Neuron (in vitro differentiated cells): ENCODE measurements around the gene MEF2D.

Source experiments
- H2AFZ ChIP-seq: one replicate; pipeline ENCODE4 v1.6.1; 2013; ENCODE audit warnings: low read depth, mild to moderate bottlenecking, inconsistent platforms, low read length, moderate library complexity
- H3K27me3 ChIP-seq: one replicate; pipeline ENCODE4 v1.6.1; 2013; ENCODE audit warnings: low read length; ENCODE audit not compliant: insufficient read depth
- H3K36me3 ChIP-seq: one replicate; pipeline ENCODE4 v1.6.1; 2013; ENCODE audit warnings: low read length; ENCODE audit not compliant: insufficient read depth
- H3K4me1 ChIP-seq: one replicate; pipeline ENCODE4 v1.6.1; 2013; ENCODE audit warnings: low read length; ENCODE audit not compliant: insufficient read depth
- H3K4me3 ChIP-seq: 2 replicates; pipeline ENCODE4 v1.5.1; 2013; ENCODE audit warnings: mild to moderate bottlenecking, low read length, moderate library complexity
- H3K9me3 ChIP-seq: one replicate; pipeline ENCODE4 v1.6.1; 2013; ENCODE audit warnings: low read length

The MEF2D gene

DNA sequence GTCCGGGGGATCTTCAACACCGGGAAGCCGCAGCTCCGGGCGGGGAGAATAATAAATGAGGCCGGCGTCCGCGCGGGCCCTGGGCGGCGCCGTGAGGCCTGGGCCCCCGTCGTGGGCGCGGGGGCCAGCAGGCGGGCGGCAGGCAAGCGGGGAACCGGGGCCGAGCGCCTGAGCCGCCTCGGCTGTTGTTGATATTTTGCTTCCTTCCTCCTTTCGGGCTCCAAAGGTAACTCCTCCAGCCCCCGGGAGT, at the start of gene MEF2D:
MEF2D (minus strand) TSS at position 233 of the 250 bp plus-strand sequence. CDS start 17,483 bp downstream, outside the sequence.
- Histone ChIP-seq H3K4me1 (peaks cover 37% of the 10 kb centered on the region), H3K27me3 (no peaks in the 10 kb centered on the region), H2AFZ (peak within 1 kb of the TSS; percentile 81), H3K36me3 (no peaks in the 10 kb centered on the region), H3K4me3 (peak within 1 kb of the TSS; percentile 68), H3K9me3 (no peaks in the 10 kb centered on the region)

GRCh38 chr1:156550346-156550745, 49.8 kb upstream of the MEF2D start:
- H3K36me3 ChIP-seq: peaks cover 76% of the 10 kb centered on the region
- H2AFZ ChIP-seq: no peak overlapping the region
- no peak overlapping the region for H3K4me3 ChIP-seq
- no peaks in the 10 kb centered on the region for H3K27me3 ChIP-seq
- H3K9me3 ChIP-seq: no peaks in the 10 kb centered on the region
- H3K4me1 ChIP-seq: no peaks in the 10 kb centered on the region

DNA sequence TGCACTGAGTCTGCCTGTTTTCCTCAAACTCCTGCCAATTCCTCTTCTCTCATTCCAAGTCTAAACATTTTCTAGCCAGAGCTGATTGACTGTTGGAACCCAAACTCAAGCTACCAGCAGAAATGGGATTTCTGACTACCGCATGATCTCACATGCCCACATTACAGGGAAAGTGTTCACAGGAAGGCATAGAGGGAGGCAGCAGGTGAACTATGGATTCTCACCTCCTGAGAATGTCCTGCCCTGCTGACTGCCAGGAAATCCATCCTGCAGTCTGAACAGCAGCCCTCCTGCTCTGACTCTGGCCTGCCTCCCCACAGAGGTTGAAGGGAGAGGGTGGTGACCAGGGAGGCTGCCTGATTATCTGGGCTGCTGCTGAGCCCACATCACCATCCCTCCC, 49.3 kb upstream of the MEF2D start:
- Histone ChIP-seq H3K36me3 (peaks cover 71% of the 10 kb centered on the region), H3K9me3 (no peaks in the 10 kb centered on the region), H2AFZ (no peak overlapping the region), H3K27me3 (no peaks in the 10 kb centered on the region), H3K4me3 (no peak overlapping the region), H3K4me1 (no peaks in the 10 kb centered on the region)

DNA sequence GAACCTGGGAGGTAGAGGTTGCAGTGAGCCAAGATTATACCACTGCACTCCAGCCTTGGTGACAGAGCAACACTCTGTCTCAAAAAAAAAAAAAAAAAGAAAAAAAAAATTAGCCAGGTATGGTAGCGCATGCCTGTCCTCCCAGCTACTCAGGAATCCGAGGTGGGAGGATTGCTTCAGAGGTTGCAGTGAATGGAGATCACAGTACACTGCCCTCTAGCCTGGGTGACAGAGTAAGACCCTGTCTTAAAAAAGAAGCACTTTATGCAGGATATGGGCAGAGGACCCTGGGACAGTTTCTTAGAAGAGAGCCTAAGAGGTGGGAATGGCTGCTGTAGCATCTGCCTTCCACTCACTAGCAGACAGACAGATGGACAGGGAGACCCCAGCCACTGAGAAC, 48.8 kb upstream of the MEF2D start:
- H3K36me3 ChIP-seq: peaks cover 67% of the 10 kb centered on the region
- H2AFZ ChIP-seq: no peak overlapping the region
- no peaks in the 10 kb centered on the region for H3K4me1 ChIP-seq
- no peaks in the 10 kb centered on the region for H3K9me3 ChIP-seq
- no peaks in the 10 kb centered on the region for H3K27me3 ChIP-seq
- no peak overlapping the region for H3K4me3 ChIP-seq

GRCh38 chr1:156547982-156548381, 47.4 kb upstream of the MEF2D start:
- no peaks in the 10 kb centered on the region for H3K4me1 ChIP-seq
- no peak overlapping the region for H2AFZ ChIP-seq
- no peaks in the 10 kb centered on the region for H3K27me3 ChIP-seq
- peaks cover 74% of the 10 kb centered on the region for H3K36me3 ChIP-seq
- H3K9me3 ChIP-seq: no peaks in the 10 kb centered on the region
- H3K4me3 ChIP-seq: no peak overlapping the region

- H3K9me3 ChIP-seq: no peaks in the 10 kb centered on the region
- H3K36me3 ChIP-seq: peaks cover 76% of the 10 kb centered on the region
- H3K4me1 ChIP-seq: no peaks in the 10 kb centered on the region
- no peak overlapping the region for H2AFZ ChIP-seq
- no peaks in the 10 kb centered on the region for H3K27me3 ChIP-seq
- no peak overlapping the region for H3K4me3 ChIP-seq
Measured at GRCh38 chr1:156547434-156547833, 46.9 kb upstream of the MEF2D start.

GRCh38 chr1:156546267-156546666, 45.7 kb upstream of the MEF2D start:
- Histone ChIP-seq H3K27me3 (no peaks in the 10 kb centered on the region), H3K36me3 (peaks cover 69% of the 10 kb centered on the region), H3K9me3 (no peaks in the 10 kb centered on the region), H3K4me1 (no peaks in the 10 kb centered on the region), H3K4me3 (no peak overlapping the region), H2AFZ (no peak overlapping the region)

- Histone ChIP-seq H3K9me3 (no peaks in the 10 kb centered on the region), H3K4me1 (no peaks in the 10 kb centered on the region), H3K27me3 (no peaks in the 10 kb centered on the region), H2AFZ (no peak overlapping the region), H3K4me3 (no peak overlapping the region), H3K36me3 (peaks cover 71% of the 10 kb centered on the region)
Measured at GRCh38 chr1:156544592-156545102, 44.1 kb upstream of the MEF2D start.

GRCh38 chr1:156543066-156543465, 42.5 kb upstream of the MEF2D start:
- peaks cover 73% of the 10 kb centered on the region for H3K36me3 ChIP-seq

DNA sequence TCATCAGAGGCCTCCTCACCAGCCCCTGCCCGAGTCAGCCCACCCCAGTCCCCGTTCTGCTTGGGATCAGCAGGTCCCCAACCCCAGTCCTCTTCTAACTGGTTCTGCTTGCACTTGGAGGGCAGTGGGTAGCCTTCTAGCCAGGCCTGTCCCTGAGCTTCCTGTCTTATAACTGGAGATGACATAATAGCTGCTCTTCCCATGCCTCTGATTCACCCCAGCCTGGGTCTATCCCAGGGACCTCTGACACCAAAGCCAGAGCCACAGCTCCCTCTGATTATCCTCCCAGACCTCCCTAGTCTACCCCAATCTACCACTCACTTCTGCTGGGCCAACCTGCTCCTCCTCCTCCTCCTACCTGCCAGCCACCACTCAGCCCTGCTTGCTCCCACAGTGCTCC, 40.4 kb upstream of the MEF2D start:
- no peak overlapping the region for H3K4me3 ChIP-seq
- peaks cover 66% of the 10 kb centered on the region for H3K36me3 ChIP-seq
- H3K27me3 ChIP-seq: no peaks in the 10 kb centered on the region
- no peak overlapping the region for H2AFZ ChIP-seq
- H3K9me3 ChIP-seq: no peaks in the 10 kb centered on the region
- H3K4me1 ChIP-seq: no peaks in the 10 kb centered on the region

More at GRCh38 chr1:156543066-156543465, 42.5 kb upstream of the MEF2D start:
- Histone ChIP-seq H3K4me3 (no peak overlapping the region), H2AFZ (no peak overlapping the region), H3K27me3 (no peaks in the 10 kb centered on the region), H3K4me1 (no peaks in the 10 kb centered on the region), H3K9me3 (no peaks in the 10 kb centered on the region)

GRCh38 chr1:156539818-156540355, 39.3 kb upstream of the MEF2D start:
- no peak overlapping the region for H3K4me3 ChIP-seq
- H3K27me3 ChIP-seq: no peaks in the 10 kb centered on the region
- no peaks in the 10 kb centered on the region for H3K4me1 ChIP-seq
- H2AFZ ChIP-seq: no peak overlapping the region
- peaks cover 72% of the 10 kb centered on the region for H3K36me3 ChIP-seq
- H3K9me3 ChIP-seq: no peaks in the 10 kb centered on the region

DNA sequence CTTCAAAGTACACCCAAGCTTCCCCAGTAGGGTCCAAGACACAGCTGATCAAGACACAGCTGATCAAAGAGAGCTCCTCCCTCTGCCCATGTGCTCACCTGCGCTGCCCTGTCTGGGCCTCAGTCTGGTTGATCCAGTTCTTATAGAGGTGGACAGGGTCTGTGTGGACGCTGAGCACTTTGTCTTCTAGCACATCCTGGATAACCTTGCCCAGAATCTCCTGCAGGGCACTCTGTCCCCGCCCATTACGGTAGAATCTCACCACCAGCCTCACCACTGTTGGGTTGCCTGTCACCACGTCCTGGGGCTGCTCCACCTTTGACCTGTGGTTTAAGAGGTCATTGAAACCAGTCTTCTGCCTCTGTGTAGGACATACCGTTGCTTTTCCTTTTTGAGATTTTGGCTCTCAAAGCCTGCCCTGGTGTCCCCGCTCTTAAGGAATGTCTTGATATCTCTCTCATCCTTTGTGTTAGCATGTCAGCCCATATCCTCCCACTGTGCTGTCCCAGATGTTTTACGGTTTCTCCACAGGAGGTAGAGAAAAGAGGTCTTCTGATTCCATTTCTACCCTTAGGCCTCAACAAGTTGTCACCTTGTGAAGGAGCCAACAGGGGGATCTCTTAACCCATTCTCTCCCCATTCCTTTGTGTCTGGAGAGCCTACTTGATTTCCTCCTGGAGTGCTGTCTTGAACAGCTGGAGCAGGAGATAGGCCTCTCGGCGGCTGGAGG, 38.3 kb upstream of the MEF2D start:
- H2AFZ ChIP-seq: no peak overlapping the region
- no peak overlapping the region for H3K4me3 ChIP-seq
- no peaks in the 10 kb centered on the region for H3K4me1 ChIP-seq
- H3K27me3 ChIP-seq: no peaks in the 10 kb centered on the region
- H3K36me3 ChIP-seq: peaks cover 76% of the 10 kb centered on the region
- H3K9me3 ChIP-seq: no peaks in the 10 kb centered on the region

DNA sequence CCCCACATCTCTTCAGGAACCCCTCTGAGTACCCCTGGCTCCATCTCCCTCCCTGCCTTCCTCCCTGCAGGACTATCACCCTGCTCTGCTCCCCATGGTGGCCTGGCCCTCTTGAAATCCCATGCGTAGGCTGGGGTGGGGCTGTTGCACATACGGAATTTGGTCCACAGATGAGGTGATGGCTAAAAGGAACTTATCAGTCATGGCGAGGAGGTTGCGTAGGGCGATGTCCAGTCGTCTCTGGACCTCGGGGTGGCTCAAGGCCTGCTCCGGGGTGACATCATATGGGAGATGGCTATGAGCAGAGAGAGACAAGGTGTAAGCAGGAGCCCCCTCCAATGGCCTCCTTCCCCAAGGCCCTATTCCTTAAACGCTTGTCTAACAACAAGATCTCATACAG, 36.5 kb upstream of the MEF2D start:
- Histone ChIP-seq H3K36me3 (peaks cover 79% of the 10 kb centered on the region), H3K4me1 (no peaks in the 10 kb centered on the region), H3K27me3 (no peaks in the 10 kb centered on the region), H3K9me3 (no peaks in the 10 kb centered on the region), H2AFZ (no peak overlapping the region), H3K4me3 (no peak overlapping the region)
